HPDE6-E6E7 (cell line): ENCODE measurements around the gene SLC24A3.

Experiments used
- DNase-seq: peaks from one replicate; pipeline ENCODE4 v3.0.0; 2011; ENCODE audit warnings: missing footprints; ENCODE audit errors: extremely low spot score

SLC24A3 gene

DNA sequence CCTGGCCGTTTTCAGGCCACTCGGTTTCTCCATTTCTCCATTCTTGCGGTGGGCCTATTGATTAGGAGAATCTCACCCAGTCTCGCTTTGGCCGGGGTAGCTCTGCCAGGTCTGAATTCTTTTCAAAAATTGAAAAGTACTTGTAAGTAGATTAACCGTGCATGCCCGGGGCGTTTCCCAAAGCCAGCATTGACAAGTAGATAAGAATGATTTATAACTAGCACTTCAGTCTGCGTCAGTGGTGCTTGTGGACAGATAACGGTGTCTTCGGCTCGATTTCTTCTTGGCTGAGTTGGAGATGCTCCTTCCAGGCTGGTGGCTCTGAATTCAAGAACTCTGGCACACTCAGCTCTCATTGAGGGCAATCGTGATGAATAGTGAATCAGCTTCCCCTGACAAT is 29.0 kb downstream of the SLC24A3 start:
- no peak for DNase-seq

- no peak for DNase-seq
Observed at GRCh38 chr20:19244291-19244690, 31.8 kb downstream of the SLC24A3 start.

DNA sequence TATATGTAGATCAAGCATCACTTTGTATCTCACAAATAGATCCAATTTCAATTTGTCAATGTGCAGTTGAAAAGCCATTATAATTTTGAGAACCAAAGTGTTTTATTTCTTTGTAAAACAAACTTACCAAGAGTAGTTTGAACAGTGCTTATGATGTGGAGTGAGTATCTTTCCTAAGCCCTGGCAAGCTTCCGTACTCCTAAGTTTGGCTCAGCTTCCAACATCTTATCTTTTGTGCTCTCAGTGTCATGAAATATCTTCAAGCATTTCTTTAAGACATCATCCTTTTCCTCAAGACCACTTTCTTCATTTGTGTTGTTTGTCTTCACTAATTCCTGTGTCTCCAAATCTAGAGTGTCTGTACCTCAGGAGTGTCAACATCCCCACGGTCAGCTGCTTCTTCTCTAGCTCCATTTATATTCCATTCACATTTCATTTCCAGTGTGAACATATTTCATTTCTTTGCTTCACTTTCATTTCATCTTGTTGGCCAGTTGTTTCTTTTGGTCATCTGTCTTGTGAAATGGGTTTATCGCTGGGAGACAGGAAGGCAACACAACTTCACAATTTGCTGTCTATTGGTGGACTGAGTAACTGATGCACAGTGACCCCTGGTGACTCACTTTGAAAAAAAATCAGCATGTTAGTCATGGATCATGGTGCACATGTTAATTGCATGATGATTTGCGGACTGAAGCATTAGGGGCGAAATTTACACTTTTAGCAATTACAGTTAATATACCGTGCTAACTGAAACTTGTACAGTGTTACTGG is 36.9 kb downstream of the SLC24A3 start:
- no peak for DNase-seq

DNA sequence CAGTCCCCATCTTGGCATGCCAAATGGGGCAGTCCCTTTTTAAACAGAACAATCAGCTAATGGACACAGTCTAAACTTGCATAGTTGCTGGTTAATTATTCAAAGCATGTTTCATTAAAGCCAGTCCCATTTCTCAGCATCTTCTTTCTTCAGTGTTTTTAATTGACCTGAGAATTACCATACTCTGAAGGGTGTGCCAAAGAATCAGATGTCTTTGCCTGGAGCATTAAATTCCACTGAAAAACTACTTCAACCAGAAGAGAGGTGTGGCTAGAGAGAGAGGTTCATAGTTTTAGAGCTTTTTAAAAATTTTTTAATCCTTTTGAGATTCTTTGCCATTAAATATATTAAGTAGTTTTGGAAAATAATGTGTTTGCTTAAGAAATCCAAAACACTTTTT is 37.9 kb downstream of the SLC24A3 start:
- DNase-seq: no peak

GRCh38 chr20:19251506-19251905 is 39.1 kb downstream of the SLC24A3 start:
- no peak for DNase-seq

GRCh38 chr20:19251958-19252357 is 39.5 kb downstream of the SLC24A3 start:
- DNase-seq: no peak

GRCh38 chr20:19252451-19253120 is 40.1 kb downstream of the SLC24A3 start:
- DNase-seq: no peak

DNA sequence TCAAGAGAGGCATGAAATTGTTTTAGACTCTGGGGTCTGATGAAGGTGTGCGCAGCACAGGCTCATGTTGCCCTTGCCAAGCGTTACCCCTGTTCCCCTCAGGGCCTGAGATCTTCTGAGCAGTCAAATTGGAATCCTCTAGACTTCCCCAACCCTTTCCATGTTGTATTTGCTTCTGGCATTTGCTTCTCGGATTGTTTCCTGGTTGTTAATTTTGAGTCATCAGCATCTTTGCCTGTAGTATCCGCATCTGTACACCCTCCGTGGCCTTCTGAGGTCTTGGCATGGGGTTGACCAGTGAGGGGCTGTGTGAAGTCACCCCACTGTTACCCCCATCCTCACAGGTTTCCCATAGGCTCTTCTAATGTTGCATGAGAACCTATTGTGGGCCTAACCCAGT is 40.9 kb downstream of the SLC24A3 start:
- no peak for DNase-seq

GRCh38 chr20:19253916-19254820 is 41.7 kb downstream of the SLC24A3 start:
- DNase-seq: no peak

GRCh38 chr20:19254956-19255355 is 42.5 kb downstream of the SLC24A3 start:
- DNase-seq: no peak

DNA sequence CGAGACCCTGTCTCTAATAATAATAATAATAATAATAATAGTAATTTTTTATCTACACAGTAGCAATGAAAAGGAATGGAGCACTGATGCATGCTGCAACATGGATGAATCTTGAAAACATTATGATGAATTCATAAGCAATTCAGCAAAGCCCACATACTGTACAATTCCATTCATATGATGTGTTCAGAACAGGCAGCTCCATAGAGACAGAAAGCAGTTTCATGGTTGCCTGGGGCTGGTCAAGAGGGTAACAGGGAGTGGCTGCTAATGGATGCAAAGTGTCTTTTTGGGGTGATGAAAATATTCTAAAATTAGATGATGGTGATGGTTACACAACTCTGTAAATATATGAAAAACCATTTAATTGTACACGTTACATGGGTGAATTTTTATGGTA is 43.6 kb downstream of the SLC24A3 start:
- no peak for DNase-seq

DNA sequence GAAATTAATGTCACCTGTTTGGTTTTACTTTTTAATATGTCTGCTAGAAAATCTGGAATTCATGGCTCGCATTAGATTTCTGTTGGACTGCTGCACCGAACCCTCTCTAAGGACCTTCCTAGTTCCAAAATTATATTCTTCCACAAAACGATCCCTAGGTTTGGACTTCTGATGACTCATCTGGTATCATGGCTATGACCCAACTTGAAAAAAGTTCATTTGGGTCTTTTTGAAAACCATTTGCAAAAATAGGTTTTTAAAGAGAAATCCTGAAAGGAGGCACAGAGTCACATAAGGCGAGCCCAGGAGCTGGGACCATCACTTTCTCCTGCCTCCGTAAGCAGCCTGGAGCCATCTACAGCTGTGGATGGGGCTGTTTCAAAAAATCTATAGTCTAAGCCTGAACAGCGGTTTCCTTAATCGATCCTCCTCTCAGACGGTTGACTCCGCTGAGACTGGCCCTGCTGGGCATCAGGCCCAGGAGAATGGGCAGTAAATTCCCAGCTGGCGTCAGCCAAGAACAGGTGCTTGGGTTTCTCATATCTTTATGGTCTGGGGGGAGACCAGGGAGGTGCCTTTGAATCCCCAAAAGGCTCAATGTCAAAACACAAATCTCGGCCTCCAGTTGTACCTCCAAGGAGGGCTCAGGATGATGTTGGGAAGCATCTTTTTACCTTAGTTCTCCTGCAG is 44.6 kb downstream of the SLC24A3 start:
- DNase-seq: no peak

DNA sequence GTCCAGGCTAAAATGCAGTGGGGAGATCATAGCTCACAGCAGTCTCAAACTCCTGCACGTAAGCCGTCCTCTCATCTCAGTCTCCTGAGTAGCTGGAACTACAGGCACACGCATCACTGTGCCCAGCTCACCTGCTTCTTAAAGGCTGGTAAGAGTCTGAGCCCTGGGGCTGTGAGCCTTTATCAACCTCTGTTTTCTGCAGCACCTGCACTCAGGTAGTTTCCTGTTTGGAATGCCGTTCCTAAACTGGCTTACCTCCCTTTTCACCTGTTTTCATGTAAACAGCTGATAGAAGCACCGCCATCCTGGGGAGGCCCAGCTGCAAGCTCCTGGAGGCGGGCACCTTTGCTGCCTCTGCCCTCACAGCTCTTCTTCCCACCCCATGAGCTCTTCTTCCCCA is 45.4 kb downstream of the SLC24A3 start:
- DNase-seq: no peak

DNA sequence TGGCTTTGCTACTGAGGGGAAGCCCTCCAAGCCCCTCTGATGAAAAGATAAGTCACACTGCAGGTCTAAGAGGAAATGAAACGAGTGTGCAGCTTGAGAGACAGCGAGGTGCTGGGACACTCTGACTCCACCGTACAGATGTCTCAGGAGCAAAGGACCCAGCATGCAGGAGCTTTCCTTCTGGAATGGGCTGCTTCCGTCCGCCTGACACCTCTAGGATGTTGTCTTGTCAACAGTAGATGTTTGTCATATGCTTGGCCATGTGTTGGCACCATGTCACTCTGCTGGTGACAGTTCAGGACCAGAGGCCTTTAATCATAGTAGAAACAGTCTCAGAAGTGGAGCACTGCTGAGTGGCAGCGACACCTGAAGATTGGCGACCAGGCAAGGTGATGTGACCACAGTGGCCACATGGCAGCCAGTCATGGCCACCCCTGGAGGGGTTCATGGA is 46.7 kb downstream of the SLC24A3 start:
- no peak for DNase-seq

- DNase-seq: no peak
Observed at GRCh38 chr20:19260412-19261090, 48.1 kb downstream of the SLC24A3 start.

- DNase-seq: no peak
Observed at GRCh38 chr20:19264191-19264590, 51.7 kb downstream of the SLC24A3 start.

- DNase-seq: no peak
Observed at GRCh38 chr20:19265646-19266374, 53.4 kb downstream of the SLC24A3 start.

DNA sequence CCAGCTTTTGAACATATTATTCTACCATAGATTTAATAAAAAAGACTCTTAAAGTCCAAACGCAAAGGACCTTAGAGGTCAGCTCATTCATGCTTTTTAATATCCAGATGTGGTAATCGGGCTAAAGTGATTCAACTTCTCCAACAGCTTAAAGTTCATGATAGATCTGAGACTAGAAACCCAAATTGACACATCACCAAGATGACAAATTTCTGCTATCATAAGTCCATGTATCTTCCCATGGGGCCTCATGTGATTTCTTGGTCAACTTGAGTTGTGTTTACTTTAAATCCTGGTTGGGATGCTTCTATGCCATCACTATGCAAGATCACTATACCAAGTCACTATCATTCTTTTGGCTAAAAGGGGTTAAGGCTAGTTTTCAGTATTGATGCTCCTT is 56.0 kb downstream of the SLC24A3 start:
- DNase-seq: no peak

- no peak for DNase-seq
Observed at GRCh38 chr20:19269737-19270340, 57.4 kb downstream of the SLC24A3 start.
